WERI-Rb-1 (cell line): ENCODE measurements around the gene SLC35A5.

Source experiments
- DNase-seq: peaks from one replicate; pipeline ENCODE4 v3.0.0-alpha.2; 2020
- H3K27ac ChIP-seq: fragments of 250-450 bp; sonication (Bioruptor Pico); 2 replicates; pipeline ENCODE4 v1.5.1; 2020; ENCODE audit warnings: mild to moderate bottlenecking, moderate library complexity
- H3K27me3 ChIP-seq: fragments of 250-450 bp; sonication (Bioruptor Pico); 2 replicates; pipeline ENCODE4 v1.5.1; 2021; ENCODE audit warnings: mild to moderate bottlenecking, low read depth, moderate library complexity; ENCODE audit not compliant: insufficient read depth, severe bottlenecking
- H3K36me3 ChIP-seq: fragments of 250-450 bp; sonication (Bioruptor Pico); 2 replicates; pipeline ENCODE4 v1.5.1; 2020; ENCODE audit warnings: mild to moderate bottlenecking, moderate library complexity
- H3K4me3 ChIP-seq: 2 replicates; pipeline ENCODE4 v1.5.1; 2011; ENCODE audit warnings: low read depth, mild to moderate bottlenecking, control low read depth, low read length
- H3K9me3 ChIP-seq: fragments of 250-450 bp; sonication (Bioruptor Pico); 2 replicates; pipeline ENCODE4 v1.5.1; 2021; ENCODE audit warnings: mild to moderate bottlenecking, moderate library complexity; ENCODE audit not compliant: severe bottlenecking
- TF ChIP-seq, protein P1 (sequence below): IDR thresholded peaks from 2 replicates; pipeline ENCODE4 v1.5.1; 2011; ENCODE audit warnings: low read depth, mild to moderate bottlenecking, control low read depth, inconsistent platforms, low read length

Gene SLC35A5

DNA sequence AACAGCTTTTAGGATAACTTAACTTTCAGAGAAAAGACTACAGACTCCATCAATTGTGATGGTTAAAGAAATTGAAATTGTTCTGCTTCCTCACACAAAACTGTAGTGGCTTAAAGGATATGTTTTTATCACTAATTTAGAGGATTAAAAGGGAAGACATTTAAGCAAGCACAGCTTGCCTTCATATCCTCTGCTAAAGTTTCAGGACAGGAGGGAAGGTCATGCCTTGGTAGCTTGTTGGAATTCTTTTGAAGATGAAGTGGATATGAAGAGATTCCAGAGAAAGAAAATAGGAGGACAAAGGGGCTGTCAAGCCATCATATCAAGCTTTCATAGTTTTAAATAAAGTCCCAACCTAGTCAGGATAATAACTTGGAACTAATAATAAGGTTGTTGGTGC lies 46.0 kb downstream of the SLC35A5 start:
- no peak for DNase-seq
- H3K36me3 ChIP-seq: no peaks in the 10 kb centered on the region
- H3K27ac ChIP-seq: no peak overlapping the region

GRCh38 chr3:112610121-112610520 lies 48.3 kb downstream of the SLC35A5 start:
- no peak for DNase-seq
- H3K27ac ChIP-seq: no peak overlapping the region
- H3K27me3 ChIP-seq: no peaks in the 10 kb centered on the region
- H3K9me3 ChIP-seq: no peaks in the 10 kb centered on the region
- H3K4me3 ChIP-seq: no peak overlapping the region
- TF ChIP-seq, protein P1, sequence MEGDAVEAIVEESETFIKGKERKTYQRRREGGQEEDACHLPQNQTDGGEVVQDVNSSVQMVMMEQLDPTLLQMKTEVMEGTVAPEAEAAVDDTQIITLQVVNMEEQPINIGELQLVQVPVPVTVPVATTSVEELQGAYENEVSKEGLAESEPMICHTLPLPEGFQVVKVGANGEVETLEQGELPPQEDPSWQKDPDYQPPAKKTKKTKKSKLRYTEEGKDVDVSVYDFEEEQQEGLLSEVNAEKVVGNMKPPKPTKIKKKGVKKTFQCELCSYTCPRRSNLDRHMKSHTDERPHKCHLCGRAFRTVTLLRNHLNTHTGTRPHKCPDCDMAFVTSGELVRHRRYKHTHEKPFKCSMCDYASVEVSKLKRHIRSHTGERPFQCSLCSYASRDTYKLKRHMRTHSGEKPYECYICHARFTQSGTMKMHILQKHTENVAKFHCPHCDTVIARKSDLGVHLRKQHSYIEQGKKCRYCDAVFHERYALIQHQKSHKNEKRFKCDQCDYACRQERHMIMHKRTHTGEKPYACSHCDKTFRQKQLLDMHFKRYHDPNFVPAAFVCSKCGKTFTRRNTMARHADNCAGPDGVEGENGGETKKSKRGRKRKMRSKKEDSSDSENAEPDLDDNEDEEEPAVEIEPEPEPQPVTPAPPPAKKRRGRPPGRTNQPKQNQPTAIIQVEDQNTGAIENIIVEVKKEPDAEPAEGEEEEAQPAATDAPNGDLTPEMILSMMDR: no peak
- no peaks in the 10 kb centered on the region for H3K36me3 ChIP-seq

More for the DNA sequence above, 46.0 kb downstream of the SLC35A5 start:
- H3K9me3 ChIP-seq: no peaks in the 10 kb centered on the region
- TF ChIP-seq, protein P1: no peak
- H3K27me3 ChIP-seq: no peaks in the 10 kb centered on the region
- H3K4me3 ChIP-seq: no peak overlapping the region

- no peak overlapping the region for H3K27ac ChIP-seq
- no peaks in the 10 kb centered on the region for H3K9me3 ChIP-seq
- H3K27me3 ChIP-seq: no peaks in the 10 kb centered on the region
- TF ChIP-seq, protein P1: no peak
- H3K4me3 ChIP-seq: no peak overlapping the region
- no peaks in the 10 kb centered on the region for H3K36me3 ChIP-seq
- no peak for DNase-seq
Measured at GRCh38 chr3:112611752-112612515, 50.1 kb downstream of the SLC35A5 start.

DNA sequence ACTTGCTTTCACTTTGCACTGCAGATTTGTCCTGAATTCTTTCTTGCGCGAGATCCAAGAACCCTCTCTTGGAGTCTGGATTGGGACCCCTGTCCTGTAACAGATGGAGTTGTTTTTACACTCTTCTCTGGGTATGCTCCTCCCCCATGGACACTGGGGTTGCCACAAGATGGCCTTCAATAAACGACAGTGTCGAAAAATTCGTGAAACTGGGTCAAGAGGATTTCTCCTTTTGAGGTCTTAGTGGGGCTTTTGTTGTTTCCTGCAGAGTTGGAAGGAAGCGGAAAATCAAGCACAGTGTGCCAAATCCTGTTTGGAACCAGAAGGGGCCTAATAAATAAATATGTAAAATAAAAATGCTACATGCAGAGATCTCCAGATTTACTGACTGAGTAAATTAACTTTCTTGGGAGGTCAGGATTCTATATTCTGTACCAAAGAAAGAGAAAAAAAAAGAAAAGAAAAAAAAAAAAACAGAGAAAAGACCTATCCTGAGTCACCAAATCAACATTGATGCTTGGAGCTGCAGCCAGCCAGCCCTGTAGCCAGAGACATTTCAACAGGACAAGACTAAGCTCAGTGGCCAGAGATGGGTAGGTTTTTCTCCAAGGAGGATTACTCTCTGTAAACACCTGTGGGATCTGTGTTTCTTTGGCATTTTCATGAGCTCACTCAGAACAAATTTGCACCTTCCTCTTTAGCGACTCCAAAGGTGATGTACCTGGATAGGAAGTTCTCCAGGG lies 54.3 kb downstream of the SLC35A5 start:
- Histone ChIP-seq H3K27ac (no peak overlapping the region), H3K9me3 (no peaks in the 10 kb centered on the region), H3K27me3 (no peaks in the 10 kb centered on the region), H3K36me3 (no peaks in the 10 kb centered on the region), H3K4me3 (no peak overlapping the region)
- DNase-seq: no peak
- TF ChIP-seq, protein P1: no peak

DNA sequence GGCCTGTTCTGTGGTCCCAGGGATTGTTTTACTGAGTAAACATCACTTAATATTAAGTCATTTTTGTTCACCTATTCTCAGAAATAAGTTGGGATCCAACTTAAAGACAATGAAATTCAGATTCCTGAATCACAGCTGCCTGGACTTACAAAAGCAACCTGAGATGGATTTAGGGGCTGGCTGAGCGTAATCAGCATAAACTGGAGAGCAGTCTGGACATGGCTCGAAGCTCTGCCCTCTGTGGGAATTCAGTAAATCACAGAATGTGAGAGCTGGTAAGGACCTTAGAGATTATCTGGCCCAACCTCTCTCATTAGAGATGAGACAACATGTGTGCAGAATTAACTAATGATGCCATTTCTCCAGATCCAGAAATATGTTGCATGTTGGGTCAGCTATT lies 55.4 kb downstream of the SLC35A5 start:
- Histone ChIP-seq H3K36me3 (no peaks in the 10 kb centered on the region), H3K4me3 (no peak overlapping the region)
- DNase-seq: no peak

More for the DNA sequence above, 55.4 kb downstream of the SLC35A5 start:
- Histone ChIP-seq H3K9me3 (no peaks in the 10 kb centered on the region), H3K27ac (no peak overlapping the region), H3K27me3 (no peaks in the 10 kb centered on the region)
- TF ChIP-seq, protein P1: no peak
